GM19467 (cell line): ENCODE results near the gene MED13.
"Not testable (repeated sequence)": the region's sequence is repeated elsewhere in the genome, so short reads cannot be mapped to it uniquely, and the experiment has no call there.

Experiments used
- ATAC-seq: cut with Tn5 transposase; IDR thresholded peaks from one replicate; pipeline ENCODE4 v1.9.1; 2021; ENCODE audit warnings: mild to moderate bottlenecking, moderate library complexity; ENCODE audit not compliant: unreplicated experiment

MED13 gene

DNA sequence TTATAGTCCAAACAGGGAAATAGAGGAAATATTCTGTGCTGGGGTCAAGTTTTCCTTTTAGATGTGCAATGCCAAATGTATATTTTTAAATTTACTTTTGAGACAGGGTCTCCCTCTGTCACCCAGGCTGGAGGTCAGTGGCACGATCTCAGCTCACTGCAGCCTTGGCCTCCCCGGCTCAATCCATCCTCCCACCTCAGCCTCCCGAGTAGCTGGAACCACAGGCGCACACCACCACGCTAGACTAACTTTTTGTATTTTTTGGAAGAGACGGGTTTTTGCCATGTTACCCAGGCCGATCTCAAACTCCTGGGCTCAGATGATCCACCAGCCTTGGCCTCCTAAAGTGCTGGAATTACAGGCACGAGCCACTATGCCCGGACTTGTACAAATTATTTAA is 25.8 kb upstream of the MED13 start:
- ATAC-seq: no peak

- no peak for ATAC-seq
Measured at GRCh38 chr17:62090021-62090824, 25.1 kb upstream of the MED13 start.

DNA sequence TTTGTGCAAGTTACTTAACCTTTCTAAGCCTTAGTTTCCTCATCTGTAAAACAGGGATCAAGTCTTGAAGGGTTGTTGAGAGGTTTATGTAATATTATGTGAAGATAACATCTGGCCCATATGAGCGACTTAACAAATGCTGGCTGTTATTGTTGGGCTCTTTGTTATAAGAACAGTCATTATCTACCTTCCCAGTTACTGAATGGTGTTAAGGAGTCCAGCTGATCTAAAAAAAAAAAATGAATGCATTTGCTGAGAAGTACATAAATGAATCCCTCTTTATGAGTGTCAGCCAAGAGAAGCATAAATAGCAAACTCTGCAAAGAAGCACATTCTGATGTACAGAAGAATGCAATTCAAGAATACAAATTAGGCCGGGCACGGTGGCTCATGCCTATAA is 24.3 kb upstream of the MED13 start:
- ATAC-seq: no peak

DNA sequence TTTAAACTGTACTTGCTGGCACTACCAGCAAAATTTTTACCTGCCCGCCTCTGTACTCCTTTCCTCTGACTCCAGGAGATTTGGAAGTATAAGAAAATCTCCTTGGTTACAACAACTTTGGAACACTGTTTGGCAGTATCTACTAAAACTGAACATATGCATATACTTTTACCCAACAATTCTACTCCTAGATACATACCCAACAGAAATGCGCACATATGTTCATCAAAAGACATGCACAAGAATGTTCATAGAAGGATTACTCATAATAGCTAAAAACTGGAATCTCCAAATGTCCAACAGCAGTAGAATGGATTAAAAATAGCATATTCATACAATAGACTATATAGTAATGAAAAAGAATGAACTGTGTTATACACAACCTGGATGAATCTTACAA is 21.7 kb upstream of the MED13 start:
- ATAC-seq: no peak

- ATAC-seq: no peak
Measured at GRCh38 chr17:62085511-62086408, 20.7 kb upstream of the MED13 start.

- ATAC-seq: no peak
Measured at GRCh38 chr17:62084585-62084984, 19.5 kb upstream of the MED13 start.

GRCh38 chr17:62083651-62084050 is 18.6 kb upstream of the MED13 start:
- no peak for ATAC-seq

- no peak for ATAC-seq
Measured at GRCh38 chr17:62080647-62081046, 15.6 kb upstream of the MED13 start.

DNA sequence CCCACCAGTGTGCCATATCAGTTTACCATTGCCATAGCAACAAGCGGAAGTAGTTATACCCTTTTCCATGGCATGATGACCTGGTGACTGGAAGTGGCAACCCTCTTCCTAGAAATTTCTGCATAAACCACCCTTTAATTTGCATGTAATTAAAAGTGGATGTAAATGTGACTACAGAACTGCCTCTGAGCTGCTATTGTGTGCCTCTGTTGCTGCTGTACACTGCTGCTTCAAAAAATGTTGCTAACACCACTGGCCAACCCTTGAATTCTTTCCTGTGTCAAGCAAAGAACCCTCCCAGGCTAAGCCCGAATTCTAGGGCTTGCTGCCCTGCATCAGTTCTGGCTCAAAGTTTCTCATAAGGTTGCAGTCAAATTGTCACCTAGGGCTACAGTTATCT is 12.9 kb upstream of the MED13 start:
- ATAC-seq: no peak

DNA sequence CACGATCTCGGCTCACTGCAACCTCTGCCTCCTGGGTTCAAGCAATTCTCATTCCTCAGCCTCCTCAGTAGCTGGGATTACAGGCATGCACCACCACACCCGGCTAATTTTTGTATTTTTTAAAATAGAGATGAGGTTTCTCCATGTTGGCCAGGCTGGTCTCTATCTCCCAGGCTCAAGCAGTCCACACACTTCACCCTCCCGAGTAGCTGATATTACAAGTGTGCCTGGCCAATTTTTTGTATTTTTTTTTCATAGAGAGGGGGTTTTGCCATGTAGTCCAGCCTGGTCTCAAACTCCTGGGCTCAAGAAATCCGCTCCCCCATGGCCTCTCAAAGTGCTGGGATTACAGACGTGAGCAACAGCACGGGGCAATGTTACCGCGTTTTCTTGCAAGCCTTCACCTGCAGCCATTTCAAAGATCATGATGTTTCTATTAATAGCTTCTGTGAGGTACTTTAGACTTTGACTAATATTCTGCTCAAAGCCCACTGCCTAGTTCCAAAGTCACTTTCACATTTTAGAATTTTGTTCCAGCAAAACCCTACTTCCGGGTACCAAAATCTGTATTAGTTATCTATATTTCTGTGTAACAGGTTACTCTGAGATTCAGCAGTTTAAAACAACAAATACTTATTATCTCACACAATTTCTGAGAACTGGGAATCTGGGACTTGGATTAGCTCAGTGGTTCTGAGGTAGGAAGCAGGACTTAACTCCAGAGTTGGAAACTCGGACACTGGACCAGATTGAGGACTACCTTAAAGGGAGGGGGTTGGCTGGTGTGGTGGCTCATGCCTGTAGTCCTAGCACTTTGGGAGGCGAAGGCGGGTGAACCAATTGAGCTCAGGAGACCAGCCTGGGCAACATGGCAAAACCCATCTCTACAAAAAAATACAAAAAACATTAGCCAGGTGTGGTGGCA is 12.0 kb upstream of the MED13 start:
- ATAC-seq: no peak

DNA sequence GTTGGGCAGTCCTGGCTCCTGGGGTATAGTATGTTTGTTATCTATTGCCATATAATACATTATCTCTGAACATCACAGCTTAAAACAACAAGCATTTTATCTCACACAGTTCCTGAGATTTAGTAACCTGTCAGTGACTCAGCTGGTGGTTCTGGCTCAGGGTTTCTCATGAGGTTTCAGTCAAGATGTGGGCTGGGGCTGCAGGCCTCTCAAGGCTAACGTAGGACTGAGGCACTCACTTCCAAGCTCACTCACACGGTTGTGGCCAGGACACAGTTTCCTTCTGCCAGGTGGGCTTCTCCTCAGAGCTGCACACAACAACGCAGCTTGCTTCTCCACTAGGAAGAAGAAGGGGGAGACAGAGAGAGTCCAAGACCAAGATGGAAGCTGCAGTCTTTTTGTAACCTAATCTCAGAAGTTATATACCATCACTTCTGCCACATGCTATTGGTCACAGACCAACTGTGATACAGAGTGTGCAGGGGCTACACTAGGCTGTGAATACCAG is 10.3 kb upstream of the MED13 start:
- no peak for ATAC-seq

- no peak for ATAC-seq
Measured at GRCh38 chr17:62073993-62074392, 8.9 kb upstream of the MED13 start.

- ATAC-seq: not testable (repeated sequence)
Measured at GRCh38 chr17:62072855-62073254, 7.8 kb upstream of the MED13 start.

DNA sequence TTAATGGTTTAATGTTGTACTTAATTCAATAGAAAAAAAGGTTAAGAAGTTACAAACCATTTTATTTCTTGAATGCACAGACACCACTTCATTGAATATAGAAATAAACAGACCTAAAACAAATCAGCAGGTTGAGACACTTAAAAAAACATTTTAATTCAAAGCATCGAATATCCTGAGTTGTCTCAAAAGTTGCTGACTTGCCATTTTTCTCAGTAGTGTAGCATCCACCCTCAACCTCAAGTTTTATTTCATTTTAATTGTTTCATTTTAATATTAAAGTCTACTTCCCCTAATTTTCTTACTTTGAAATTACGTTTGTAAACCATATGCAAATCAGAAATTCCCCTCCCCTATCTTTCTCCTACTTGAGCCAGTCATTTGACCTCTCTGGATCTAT is 5.8 kb upstream of the MED13 start:
- ATAC-seq: no peak

- no peak for ATAC-seq
Measured at GRCh38 chr17:62067165-62068145, 2.4 kb upstream of the MED13 start.

GRCh38 chr17:62065611-62066468 is 762 bp upstream of the MED13 start:
- ATAC-seq: peak; percentile 91

DNA sequence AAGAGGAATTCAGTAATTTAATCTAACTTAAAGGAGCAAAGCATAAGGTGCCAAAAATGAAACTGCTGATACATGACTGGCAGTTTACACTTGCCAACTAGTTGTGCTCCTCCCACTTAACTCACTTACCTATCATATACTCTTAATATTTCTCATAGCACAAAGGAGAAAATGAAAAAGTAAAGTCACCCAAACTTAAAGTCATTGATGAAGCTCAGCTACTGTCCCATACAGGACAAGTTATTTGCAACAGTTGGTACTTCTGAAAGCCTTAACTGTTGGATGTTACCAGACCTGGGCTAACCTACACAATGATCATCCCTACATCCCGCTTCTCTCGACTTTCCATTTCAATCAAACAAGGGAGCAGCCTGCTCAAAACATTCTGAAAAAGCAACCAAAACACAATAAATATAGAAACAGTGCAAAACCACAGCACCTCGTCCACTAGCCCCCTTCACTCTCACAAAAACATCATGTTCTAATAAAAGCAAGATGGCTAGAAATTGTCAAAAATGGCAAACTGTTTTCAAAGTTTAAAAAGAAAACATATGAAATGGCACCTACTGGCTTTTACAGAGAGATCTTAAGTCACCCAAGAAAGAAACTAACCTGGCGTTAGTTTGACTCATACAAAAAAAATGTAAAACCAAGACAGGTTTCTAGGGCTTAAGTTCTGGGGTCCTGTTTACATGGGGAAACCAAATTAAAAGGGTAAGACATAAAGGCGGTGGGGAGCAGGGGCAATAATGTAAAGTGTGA is 868 bp downstream of the MED13 start:
- ATAC-seq: no peak

GRCh38 chr17:62062944-62063343 is 2.1 kb downstream of the MED13 start:
- no peak for ATAC-seq
